MG63 (cell line): ENCODE data around the gene FARS2. TPM values are rescaled to one million over a fixed set of nuclear protein-coding genes. Genes with fewer than 3 reads are reported as not detected.

ENCODE experiments used
- DNase-seq: peaks from one replicate; pipeline ENCODE4 v3.0.0-alpha.2; 2020
- H3K27me3 ChIP-seq: fragments of 250-450 bp; sonication (Bioruptor Pico); 2 replicates; pipeline ENCODE4 v1.5.1; 2020; ENCODE audit warnings: mild to moderate bottlenecking, moderate library complexity
- H3K36me3 ChIP-seq: fragments of 250-450 bp; sonication (Bioruptor Pico); 2 replicates; pipeline ENCODE4 v1.5.1; 2020; ENCODE audit warnings: mild to moderate bottlenecking, moderate library complexity
- H3K4me3 ChIP-seq: fragments of 250-450 bp; sonication (Bioruptor Pico); 2 replicates; pipeline ENCODE4 v1.5.1; 2020; ENCODE audit warnings: mild to moderate bottlenecking, moderate library complexity
- H3K9me3 ChIP-seq: fragments of 250-450 bp; sonication (Bioruptor Pico); 2 replicates; pipeline ENCODE4 v1.5.1; 2020; ENCODE audit warnings: mild to moderate bottlenecking, moderate library complexity
- total RNA-seq: library from RNA; depleted of rRNA; stranded (reverse); fragments of >200 nt; shearing (Covaris generic); gene quantifications from 2 replicates; pipeline ENCODE4 v1.2.3, GENCODE V29; 2014; ENCODE audit warnings: low replicate concordance

The FARS2 gene
- total RNA-seq, 1 experiment from 2014 or later, result 17.3 TPM

DNA sequence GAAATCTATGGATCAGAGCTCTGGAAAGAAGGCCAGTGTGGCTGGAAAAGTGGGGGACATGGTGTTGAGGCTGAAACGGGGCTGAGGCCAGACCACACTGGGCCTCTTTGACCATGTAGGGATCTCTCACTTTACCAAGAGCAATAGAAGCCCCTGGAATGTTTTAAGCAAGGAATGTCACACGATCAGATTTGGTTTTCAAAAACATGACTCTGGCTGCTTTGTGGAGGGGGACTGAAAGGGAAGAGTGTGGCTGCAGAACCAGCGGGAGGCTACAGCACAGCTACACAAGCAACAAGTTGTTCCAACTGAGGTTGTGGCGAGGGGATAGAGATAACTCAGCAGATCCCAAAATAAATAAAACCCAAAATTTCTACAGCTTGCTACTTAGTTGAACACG, 399.5 kb downstream of the FARS2 start:
- no peaks in the 10 kb centered on the region for H3K27me3 ChIP-seq
- no peak overlapping the region for H3K4me3 ChIP-seq
- H3K9me3 ChIP-seq, result no peaks in the 10 kb centered on the region
- no peak for DNase-seq
- no peaks in the 10 kb centered on the region for H3K36me3 ChIP-seq

DNA sequence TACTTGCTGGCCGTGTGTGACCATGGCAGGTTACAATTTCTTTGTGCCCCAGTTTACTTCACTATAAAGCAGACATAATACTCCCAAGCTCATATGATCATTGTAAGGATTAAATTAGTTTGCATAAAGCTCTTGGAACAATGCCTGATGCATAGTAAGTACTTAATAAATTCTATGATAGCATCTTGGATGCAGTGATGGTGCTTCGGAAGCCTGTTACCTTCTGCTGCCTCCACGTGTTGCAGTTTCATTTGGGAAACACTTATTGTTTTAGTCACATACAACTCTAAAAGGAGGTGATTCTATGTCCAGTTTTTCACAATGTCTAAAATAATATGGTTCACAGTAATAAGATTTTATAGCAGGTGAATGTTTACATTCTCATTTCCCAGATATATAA, 401.5 kb downstream of the FARS2 start:
- Histone ChIP-seq H3K27me3 (no peaks in the 10 kb centered on the region), H3K4me3 (no peak overlapping the region), H3K36me3 (no peaks in the 10 kb centered on the region), H3K9me3 (no peaks in the 10 kb centered on the region)
- no peak for DNase-seq

DNA sequence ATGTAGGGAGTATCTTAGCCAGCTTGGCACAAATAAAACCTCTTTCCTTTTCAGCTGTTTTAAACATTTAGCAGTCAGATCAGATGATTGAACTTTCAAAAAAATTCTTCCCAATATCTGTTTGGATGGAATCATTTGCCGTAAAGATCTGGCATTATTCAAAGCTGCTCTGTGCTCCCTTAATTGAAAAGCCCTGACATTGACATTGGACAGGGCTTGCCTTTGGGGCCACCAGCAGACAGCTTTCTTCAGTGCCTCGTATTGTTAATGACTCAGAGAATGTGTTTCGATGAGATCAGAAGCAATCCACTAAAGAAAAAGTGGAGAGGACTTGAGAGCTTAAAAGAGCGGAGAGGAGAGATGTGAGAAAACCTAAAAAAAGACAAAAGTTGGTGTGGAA, 401.9 kb downstream of the FARS2 start:
- no peaks in the 10 kb centered on the region for H3K27me3 ChIP-seq
- H3K4me3 ChIP-seq, result no peak overlapping the region
- no peak for DNase-seq
- no peaks in the 10 kb centered on the region for H3K36me3 ChIP-seq
- no peaks in the 10 kb centered on the region for H3K9me3 ChIP-seq

DNA sequence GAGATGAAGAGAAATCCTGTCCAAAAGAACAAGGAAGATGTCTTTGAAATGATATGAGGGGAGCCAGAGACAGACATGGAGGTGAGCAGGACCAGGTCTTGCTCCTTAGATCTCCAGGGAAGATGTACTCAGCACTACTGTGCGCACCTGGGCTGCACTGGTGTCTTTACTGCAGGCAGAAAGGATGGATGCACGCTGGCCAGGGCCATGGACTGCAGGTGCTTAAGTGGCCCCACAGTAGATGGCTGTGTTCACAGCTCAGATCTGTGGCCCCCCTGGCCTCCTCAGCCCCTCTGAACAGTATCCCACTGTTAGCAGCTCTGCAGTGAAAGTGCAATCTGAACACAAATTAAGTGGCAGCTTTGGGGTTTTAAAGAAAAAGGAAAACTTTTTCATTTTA, 402.4 kb downstream of the FARS2 start:
- H3K36me3 ChIP-seq, result no peaks in the 10 kb centered on the region
- H3K4me3 ChIP-seq, result no peak overlapping the region
- no peaks in the 10 kb centered on the region for H3K9me3 ChIP-seq
- no peak for DNase-seq
- no peaks in the 10 kb centered on the region for H3K27me3 ChIP-seq

DNA sequence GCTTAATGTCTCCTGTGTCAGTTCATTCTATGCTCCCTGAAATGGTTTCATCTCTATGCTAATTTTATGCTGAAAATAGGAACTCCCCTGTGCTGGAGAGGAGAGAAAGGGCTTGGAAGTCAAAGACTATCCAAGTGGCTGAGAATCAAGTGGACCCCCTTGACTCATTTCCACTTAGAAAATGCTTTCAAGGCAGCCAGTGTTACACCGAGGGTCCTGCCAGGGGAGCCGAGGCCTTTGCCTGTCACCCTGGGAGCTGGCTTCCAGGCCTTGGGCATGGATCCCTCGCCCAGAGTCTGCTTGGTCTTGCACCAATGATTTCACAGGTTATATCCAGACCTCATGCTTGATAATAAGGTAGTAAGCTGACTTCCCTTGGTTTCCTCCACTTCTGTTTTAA, 402.8 kb downstream of the FARS2 start:
- Histone ChIP-seq H3K4me3 (no peak overlapping the region), H3K27me3 (no peaks in the 10 kb centered on the region)
- no peak for DNase-seq

DNA sequence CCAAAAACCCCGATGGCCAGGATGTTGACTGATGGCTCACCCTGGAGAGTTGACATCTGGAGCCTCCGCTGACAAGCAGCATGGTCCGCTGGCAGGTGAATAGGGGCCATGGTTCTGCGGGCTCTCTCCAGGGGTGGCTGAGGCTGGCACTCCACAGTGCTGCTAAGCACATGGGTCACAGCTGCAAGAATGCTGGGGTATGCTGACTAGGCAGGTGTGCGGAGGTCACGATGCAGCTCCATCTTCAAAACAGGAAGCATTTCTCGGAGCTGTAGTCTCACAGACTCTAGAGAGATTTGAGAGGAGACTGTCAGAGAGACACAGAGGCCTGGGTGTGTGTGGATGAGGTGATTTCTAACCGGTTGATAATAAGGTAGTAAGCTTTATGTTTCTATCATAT, 403.9 kb downstream of the FARS2 start:
- H3K4me3 ChIP-seq, result no peak overlapping the region
- no peaks in the 10 kb centered on the region for H3K36me3 ChIP-seq
- H3K27me3 ChIP-seq, result no peaks in the 10 kb centered on the region
- no peaks in the 10 kb centered on the region for H3K9me3 ChIP-seq
- no peak for DNase-seq

More for the DNA sequence above, 402.8 kb downstream of the FARS2 start:
- Histone ChIP-seq H3K9me3 (no peaks in the 10 kb centered on the region), H3K36me3 (no peaks in the 10 kb centered on the region)

DNA sequence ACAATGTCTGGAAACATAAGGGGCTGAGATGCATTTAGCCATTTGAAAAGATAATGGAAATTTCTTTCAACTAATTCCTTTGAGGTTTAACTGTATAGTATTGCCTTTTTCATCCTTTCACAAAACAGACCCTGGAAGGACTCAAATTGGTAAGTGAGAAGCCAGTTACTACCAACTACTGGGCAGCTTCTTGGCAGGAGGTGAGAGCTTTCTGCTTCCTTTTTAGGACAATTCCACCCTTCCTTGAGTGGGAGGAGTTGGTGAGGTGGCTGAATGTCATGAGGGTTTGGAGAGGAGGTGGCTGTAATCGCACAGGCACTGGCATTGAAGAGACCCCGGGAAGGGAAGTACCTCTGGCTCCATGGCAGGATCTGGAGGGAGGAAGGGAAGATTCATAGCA, 404.4 kb downstream of the FARS2 start:
- H3K27me3 ChIP-seq, result no peaks in the 10 kb centered on the region
- no peaks in the 10 kb centered on the region for H3K36me3 ChIP-seq
- DNase-seq, result no peak
- no peak overlapping the region for H3K4me3 ChIP-seq
- no peaks in the 10 kb centered on the region for H3K9me3 ChIP-seq

DNA sequence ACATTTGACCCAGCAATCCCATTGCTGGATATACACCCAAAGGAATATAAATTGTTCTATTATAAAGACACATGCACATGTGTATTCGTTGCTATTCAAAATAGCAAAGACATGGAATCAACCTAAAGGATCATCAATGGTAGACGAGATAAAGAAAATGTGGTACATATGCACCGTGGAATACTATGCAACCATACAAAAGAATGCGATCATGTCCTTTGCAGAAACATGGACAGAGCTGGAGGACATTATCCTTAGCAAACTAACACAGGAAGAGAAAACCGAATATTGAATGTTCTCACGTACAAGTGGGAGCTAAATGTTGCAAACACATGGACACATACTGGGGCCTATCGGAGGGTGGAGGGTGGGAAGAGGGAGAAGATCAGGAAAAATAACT, 405.4 kb downstream of the FARS2 start:
- Histone ChIP-seq H3K9me3 (no peaks in the 10 kb centered on the region), H3K36me3 (no peaks in the 10 kb centered on the region), H3K27me3 (no peaks in the 10 kb centered on the region), H3K4me3 (no peak overlapping the region)
- no peak for DNase-seq

DNA sequence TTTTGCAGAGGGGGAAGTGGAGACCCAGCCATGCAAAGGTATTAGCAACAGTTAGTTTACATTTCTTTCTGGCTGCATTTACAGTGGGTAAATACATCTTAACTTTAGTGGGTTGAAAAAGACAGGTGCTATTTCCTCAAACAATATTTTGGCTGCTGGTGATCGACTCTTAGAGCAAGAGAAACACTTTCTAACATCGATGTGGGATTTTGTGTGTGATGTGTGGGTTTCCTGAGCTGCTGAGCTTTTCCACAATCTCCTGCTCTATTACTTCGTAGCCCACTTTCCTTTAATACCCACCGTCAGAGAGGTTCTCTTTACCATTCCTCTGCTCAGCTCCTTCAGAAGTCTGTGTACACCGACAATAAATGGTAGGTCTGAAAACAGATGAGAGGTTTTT, 406.4 kb downstream of the FARS2 start:
- Histone ChIP-seq H3K9me3 (no peaks in the 10 kb centered on the region), H3K36me3 (no peaks in the 10 kb centered on the region), H3K4me3 (no peak overlapping the region), H3K27me3 (no peaks in the 10 kb centered on the region)
- no peak for DNase-seq

DNA sequence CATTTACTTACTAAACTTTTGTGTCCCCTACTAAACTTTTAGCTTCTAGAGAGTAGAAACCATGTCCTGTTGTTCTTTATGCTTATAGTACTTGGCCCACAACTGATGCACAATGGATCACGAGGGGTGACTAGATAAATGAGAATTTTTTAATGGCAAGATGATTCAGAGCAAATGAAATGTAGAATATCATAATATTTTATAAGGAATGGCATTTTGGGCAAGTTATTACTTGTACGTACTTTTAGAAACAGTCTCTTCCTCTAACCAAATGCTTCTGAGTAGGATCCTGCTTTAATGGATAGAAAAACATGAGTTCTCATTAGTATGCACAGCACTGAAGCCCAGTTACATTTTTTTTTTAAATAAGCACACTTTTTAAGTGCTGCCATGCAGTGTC, 409.1 kb downstream of the FARS2 start:
- no peaks in the 10 kb centered on the region for H3K27me3 ChIP-seq
- no peak for DNase-seq
- no peaks in the 10 kb centered on the region for H3K9me3 ChIP-seq
- no peak overlapping the region for H3K4me3 ChIP-seq
- H3K36me3 ChIP-seq, result no peaks in the 10 kb centered on the region

DNA sequence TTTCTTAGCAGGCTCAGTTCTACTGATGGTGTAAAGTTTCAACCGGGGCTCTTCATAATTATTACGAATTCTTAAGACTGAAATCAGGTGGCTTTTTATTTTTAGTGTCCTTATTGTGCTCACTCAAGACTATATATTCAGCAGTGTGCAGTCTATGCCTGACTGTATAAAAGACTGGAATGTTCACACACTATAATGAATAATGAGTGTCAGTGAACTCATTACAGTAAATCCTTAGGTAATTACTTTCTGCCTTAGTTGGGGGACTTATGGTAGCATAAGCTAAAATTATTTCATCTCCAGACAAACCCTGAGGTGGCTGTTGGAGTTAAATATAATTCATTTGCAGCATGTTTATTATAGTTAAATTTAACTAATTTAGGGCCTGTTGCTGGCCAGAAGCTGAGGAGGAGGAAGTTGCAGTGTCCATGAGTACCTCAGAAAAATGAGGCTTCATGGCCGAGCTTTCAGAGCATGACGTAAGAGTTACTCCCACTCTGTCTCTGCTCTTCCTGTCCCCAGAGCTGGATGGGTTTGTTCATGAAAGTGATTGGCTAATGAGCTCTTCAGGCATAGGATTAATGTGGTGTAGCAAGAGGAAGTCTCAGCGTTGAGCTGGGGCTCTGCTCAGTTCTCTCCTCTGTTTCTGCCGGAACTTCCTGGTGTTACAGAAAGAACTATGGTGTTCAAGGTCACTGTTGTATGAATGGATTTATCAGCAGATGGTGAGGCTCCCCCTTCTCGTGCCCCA, 409.7 kb downstream of the FARS2 start:
- Histone ChIP-seq H3K9me3 (no peaks in the 10 kb centered on the region), H3K4me3 (no peak overlapping the region), H3K36me3 (no peaks in the 10 kb centered on the region), H3K27me3 (no peaks in the 10 kb centered on the region)
- DNase-seq, result no peak

DNA sequence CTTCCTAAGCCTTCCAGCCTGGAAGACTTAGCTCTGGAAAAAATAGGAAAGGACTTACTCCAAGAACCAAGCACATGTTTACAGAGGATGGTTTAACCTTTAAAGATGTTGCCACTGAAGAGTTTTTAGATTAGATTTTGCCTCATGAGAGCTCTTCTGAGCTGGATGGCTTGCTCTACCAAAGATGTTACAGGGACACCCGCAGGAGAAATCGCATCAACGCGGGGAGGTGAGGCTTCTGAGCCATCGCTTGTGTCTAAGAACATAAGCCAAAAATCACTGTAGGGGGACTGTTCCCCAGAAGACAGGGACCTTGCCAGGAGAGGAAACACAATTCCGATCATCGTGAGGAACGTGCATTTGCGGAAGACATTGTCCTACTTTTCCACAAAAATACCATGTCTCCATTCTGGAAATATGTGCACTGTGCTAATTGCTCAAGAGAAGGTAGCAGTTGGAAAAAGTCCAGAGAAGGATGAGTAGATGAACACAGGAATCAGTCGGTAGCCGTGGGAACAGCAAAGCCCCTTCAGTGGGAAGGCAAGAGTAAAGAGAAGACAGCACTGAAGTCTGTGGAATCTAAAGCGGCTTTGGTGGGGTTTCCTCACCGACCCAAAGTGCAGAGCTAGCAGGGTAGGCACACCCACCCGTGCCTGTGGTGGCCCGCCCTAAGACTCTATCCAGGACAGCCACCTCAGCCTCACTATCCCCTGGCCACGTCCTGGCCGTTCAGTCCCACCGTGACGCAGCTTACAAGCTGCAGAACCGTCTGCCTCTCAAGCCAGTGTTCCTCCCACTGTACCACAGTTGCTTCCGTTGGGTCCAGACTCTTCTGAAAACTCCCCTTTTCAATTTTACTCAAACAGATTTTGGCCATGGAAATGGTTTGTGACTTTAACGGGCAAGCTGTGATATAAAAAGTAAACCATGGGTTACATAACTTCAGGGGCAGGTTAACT, 410.6 kb downstream of the FARS2 start:
- H3K4me3 ChIP-seq, result no peak overlapping the region
- no peaks in the 10 kb centered on the region for H3K9me3 ChIP-seq
- no peaks in the 10 kb centered on the region for H3K36me3 ChIP-seq
- H3K27me3 ChIP-seq, result no peaks in the 10 kb centered on the region
- no peak for DNase-seq

DNA sequence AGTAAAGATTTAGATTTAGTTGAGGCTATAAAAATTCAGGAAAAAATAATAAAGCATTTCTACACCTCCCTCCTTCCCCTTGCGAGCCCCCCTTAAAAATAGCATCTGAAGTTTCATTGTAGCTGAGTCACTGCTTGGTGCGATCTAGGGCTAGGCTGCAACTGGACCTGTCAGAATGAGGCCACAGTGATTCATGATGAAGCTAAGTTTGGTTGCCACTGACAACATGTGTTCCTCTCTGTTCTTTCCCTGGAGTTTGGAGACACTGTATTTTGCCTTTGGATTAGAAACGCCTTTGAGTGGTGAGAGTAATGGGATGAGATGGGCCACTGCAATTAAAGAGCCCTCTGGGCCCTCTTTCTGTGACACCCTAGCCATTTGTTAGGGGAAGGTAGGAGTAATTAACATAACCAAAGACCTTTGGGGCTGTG, 411.3 kb downstream of the FARS2 start:
- no peaks in the 10 kb centered on the region for H3K36me3 ChIP-seq
- no peaks in the 10 kb centered on the region for H3K9me3 ChIP-seq
- H3K27me3 ChIP-seq, result no peaks in the 10 kb centered on the region
- no peak overlapping the region for H3K4me3 ChIP-seq
- peak; percentile 68 for DNase-seq

DNA sequence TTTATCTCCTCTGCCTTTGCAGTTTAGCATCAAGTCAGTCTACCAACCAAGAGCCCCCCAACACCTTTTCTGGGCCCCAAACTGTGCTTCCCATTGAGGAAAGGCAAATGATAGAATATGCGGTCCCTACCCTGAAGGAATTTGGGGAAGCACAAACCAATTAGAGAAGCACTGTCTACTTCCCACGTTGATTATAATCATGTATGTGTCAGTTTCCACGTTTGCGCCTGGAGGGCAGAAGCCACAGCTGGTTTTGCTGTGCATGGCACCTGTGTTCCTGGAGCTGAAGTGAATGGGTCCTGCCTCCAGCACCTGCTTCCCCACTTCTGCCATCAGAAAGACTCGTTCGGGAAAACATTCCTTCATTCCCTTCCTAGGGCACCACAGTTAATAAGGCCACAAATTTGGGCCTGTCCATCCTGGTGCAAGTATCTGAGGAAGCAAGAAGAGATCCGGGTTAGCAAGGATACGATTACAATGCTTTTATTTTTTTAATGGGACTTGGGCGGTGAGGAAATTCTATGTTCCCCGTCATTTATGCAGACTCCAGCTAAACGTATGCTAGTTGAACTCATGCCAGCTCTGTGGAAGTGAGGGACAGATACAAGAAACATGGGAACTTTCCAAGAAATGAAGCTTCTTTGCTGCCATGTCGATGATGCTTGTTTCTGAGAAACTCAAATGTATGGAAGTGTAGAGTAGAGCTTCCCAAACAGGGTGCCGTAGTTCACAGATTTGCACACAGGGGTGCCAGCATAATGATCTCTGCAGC, 411.9 kb downstream of the FARS2 start:
- no peaks in the 10 kb centered on the region for H3K36me3 ChIP-seq
- no peaks in the 10 kb centered on the region for H3K27me3 ChIP-seq
- H3K9me3 ChIP-seq, result no peaks in the 10 kb centered on the region
- H3K4me3 ChIP-seq, result no peak overlapping the region
- no peak for DNase-seq

DNA sequence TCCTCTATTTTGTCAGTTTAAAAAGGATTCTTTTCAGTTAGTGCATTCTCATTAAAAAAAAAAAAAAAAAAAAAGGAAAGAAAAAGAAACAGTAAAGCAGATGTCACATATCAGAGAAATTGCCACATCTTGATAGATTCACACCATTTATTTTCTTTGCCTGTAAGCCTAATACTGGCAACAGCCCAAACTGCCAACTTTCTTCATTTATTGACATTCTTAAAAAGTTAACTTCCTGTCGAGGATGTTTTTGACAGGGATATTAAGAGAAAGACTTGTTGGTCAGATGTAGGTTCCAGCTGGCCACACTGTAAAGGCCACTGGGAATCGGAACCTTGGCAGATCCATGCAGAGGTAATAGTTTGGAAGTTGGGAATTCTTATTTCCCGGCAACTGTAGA, 412.8 kb downstream of the FARS2 start:
- no peak overlapping the region for H3K4me3 ChIP-seq
- H3K36me3 ChIP-seq, result no peaks in the 10 kb centered on the region
- H3K9me3 ChIP-seq, result no peaks in the 10 kb centered on the region
- H3K27me3 ChIP-seq, result no peaks in the 10 kb centered on the region
- no peak for DNase-seq

DNA sequence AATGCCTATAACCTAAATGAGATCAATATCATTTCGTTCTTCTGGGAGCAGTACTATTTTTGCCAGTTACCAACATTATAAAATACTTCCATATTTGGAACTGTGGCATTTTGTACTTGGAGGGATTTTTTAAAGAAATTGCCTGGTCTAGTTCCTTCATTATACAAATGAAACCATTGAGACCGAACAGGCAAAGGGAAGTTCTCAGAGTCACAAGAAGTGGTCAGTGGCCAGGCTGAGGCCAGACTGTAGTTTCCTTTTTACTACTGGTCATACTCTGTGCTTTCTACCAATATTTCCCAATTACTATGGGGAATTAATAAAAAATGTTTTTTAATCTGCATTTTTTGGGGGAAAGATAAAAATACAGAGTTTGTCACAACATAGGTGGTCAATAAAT, 413.4 kb downstream of the FARS2 start:
- H3K4me3 ChIP-seq, result no peak overlapping the region
- H3K36me3 ChIP-seq, result no peaks in the 10 kb centered on the region
- H3K27me3 ChIP-seq, result no peaks in the 10 kb centered on the region
- no peak for DNase-seq
- no peaks in the 10 kb centered on the region for H3K9me3 ChIP-seq

DNA sequence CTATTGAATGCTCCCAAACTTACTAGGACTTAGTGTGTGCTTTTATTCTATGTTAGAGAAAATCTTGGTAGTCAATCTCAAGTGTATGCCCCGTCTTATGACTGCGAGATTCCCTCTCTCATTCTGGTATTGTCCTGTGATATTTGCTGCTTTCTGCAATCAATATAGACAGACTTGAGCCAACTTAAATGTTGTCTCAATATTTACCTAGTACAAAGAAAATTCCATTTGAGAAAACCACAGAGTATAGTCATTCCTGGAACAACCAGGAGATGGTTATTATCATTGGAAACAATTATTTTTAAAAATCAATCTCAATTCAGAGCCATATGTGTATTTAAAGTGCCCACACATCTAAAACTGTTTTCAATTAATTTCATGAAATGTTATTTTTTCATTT, 415.4 kb downstream of the FARS2 start:
- Histone ChIP-seq H3K27me3 (no peaks in the 10 kb centered on the region), H3K36me3 (no peaks in the 10 kb centered on the region), H3K9me3 (no peaks in the 10 kb centered on the region), H3K4me3 (no peak overlapping the region)
- DNase-seq, result no peak
